ENCODE measurements around the gene DOK3.

DNA sequence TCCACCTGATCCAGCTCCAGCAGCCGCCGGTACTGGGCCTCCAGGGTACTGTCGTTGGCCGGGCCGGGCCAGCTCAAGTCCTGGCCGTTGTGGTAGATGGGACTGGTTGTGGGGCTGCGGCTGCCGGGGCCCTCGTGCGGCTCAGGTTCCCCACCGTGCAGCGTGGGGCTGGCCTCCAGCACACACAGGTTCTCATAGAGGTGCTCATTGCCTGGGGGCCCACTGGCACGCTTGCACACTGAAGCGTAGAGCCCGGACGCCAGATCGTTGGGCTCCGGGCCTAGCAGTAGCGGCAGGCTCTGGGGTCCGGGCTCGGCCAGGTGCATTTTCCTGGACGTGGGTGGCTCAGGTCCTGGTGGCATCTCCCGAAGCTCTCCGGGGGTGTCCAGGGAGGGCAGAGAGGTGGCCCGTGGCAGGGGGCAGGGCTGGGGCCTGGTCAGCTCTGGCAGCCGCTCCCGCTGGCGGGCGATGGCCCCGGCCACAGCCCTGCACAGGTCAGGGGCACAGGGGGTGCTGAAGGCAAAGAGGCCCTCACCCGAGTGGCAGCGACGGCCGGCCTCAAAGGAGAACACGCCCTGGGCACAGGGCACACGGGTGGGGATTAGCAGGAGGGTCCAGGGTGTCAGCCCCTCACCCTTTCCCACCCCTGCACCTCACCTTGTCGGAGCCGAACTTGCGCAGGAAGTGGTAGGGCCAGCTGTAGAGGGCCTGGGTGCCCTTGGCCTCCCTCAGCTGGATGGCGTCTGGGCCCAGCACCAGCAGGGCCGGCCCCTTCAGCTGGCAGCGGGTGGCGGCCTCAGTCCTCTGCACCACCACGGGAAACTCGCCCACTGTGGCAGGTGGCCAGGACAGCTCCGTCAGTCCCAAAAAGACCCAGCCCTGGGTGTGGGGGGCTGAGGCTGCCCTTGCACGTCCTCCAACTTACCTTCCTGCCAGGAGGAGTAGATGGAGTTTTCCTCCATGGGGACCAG is 5.3 kb downstream of the DOK3 start:
- TF ChIP-seq, protein P1, sequence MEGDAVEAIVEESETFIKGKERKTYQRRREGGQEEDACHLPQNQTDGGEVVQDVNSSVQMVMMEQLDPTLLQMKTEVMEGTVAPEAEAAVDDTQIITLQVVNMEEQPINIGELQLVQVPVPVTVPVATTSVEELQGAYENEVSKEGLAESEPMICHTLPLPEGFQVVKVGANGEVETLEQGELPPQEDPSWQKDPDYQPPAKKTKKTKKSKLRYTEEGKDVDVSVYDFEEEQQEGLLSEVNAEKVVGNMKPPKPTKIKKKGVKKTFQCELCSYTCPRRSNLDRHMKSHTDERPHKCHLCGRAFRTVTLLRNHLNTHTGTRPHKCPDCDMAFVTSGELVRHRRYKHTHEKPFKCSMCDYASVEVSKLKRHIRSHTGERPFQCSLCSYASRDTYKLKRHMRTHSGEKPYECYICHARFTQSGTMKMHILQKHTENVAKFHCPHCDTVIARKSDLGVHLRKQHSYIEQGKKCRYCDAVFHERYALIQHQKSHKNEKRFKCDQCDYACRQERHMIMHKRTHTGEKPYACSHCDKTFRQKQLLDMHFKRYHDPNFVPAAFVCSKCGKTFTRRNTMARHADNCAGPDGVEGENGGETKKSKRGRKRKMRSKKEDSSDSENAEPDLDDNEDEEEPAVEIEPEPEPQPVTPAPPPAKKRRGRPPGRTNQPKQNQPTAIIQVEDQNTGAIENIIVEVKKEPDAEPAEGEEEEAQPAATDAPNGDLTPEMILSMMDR (IDR thresholded peaks at IDR 0.05; ENCODE audit: insufficient read depth, low read length, poor library complexity, severe bottlenecking), result no peak
- no peak for TF ChIP-seq EZH2phosphoT487 (conservative IDR thresholded peaks at IDR 0.05; ENCODE audit: low read length)

Data from SU-DHL-6 (cell line).